HG02973 (cell line): ENCODE measurements around the gene MPND.
"Not testable (repeated sequence)": the region's sequence is repeated elsewhere in the genome, so short reads cannot be mapped to it uniquely, and the experiment has no call there.

Experiments used
- ATAC-seq: cut with Tn5 transposase; IDR thresholded peaks from one replicate; pipeline ENCODE4 v1.9.1; 2021; ENCODE audit warnings: moderate library complexity; ENCODE audit not compliant: unreplicated experiment

The MPND gene

DNA sequence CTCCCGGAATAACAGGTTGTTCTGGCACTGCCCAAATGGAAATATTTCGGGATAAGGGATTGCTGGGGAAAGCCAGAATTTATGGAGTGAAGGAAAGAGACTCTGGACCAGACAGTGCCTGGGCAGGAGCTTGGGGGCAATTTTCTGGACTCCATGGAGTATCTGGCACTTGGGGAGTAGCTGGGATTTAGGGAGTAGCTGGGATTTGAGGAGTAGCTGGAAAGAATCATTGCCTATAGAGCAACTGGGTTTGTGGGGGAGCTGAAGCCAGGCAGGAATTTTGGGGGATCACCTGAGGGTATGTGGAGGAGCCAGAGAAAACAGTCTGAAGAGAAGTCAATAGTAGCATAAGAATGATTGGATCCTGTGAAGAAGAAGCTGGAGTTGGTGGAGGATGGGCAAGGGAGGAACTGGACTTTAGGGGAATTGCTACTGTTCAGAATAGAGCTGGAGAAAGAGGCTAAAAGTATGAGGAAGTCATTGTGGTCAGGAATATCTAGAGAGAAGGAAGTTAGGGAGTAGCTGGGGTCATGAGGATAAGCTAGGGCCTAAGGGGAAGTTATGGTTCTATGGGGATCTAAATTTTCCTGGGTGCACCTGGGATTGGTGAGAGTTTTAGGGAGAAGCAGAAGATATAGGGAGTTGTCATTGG lies 24.2 kb upstream of the MPND start:
- ATAC-seq, result no peak

DNA sequence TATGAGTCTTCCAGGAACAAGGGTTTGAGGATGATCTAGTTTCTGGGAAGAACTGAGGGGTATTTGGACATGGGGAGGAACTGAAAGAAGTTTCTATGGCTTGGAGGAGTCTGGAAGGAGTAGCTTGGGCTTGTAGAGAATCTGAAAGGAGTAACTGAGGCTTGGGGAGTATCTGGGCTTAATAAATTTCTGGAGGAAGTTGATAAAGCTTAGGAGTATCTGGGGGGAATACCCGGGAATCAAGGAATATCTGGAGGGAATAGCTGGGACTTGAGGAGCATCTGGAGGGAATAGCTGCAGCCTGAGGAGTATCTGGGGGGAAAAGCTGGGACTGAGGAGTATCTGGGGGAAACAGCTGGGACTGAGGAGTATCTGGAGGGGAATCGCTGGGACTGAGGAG lies 22.9 kb upstream of the MPND start:
- ATAC-seq, result no peak

DNA sequence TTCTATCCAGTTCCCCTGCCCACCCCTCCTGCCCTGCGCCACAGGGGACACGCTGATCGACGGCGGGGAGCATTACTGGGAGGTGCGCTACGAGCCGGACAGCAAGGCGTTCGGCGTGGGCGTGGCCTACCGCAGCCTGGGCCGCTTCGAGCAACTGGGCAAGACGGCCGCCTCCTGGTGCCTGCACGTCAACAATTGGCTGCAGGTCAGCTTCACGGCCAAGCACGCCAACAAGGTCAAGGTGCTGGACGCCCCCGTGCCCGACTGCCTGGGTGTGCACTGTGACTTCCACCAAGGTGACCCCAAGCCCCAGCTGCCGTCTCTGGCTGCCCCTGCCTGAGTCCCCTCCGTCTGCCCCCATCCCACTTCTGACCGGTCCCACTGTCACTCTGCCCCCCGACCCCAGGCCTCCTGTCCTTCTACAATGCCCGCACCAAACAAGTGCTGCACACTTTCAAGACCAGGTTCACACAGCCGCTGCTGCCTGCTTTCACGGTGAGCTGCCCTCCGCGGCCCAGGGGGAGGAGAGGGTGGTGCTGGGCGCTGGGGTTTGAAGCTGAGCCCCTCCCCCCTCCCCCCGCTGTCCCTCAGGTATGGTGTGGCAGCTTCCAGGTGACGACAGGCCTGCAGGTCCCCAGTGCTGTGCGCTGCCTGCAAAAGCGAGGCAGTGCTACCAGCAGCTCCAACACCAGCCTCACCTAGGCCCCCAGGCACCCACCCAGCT lies 20.3 kb upstream of the MPND start:
- ATAC-seq, result no peak

DNA sequence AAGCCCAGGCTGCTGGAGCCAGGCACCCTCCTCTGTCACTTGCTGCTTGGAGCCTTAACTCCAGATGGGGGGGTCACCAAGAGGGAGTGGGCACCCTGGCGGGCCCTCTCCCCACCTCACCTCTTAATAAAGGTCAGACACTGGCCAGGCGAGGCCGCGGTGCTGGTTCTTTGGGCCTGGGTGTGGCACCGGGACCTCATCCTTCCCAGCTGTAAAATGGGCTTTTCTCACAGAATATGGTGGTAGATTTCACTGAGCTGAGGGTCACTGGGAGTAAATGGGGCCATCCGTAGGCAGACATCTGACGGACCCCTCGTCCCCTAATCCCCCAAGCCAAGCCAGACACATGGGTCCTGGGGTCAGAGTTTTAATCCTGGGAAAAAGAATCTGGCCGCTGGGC lies 19.7 kb upstream of the MPND start:
- no peak for ATAC-seq

DNA sequence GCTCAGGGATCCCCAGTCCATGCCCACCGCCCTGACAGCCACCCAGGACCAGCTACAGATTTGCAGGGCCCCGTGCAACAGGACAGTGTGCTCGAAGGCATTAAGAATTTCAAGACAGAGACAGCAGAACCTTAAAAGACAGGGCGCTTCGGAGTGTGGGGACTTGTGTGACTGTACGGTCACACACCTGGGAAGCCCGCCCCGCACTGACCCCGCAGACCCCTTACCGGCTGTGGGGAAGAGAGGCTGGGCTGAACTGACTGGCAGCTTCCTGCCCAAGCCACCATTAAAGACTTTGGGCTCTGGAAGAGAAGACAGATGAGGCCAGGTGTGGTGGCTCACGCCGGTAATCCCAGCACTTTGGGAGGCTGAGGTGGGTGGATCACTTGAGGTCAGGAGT lies 19.1 kb upstream of the MPND start:
- no peak for ATAC-seq

DNA sequence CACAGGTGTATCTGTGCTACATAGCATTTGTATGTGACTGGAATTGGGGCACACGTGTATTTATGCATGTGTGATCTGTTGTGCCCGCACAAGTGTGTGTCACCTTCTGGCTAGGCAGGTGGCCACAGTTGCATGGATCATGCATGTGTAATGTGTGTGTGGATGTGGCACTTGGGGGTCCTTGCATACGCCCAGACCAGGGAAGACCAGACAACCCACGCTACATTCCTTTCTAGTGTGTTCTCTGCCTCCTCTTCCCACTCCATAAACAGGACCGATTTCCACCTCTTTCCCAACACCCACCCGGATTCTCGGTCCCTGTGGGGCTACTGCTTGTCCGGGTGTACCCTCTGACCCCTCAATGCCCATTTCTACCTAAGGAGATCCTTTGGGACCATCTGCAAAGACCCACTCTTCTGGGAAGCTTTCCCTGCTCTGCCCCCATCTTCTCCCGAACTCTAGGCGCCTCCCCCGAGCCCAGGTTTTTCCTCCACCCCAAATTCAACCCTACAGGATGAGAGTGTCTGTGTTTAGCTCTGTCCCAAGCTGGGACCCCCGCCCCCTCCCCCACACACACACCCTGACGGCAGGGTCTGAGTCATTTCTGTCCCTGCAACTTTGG lies 17.0 kb upstream of the MPND start:
- no peak for ATAC-seq

DNA sequence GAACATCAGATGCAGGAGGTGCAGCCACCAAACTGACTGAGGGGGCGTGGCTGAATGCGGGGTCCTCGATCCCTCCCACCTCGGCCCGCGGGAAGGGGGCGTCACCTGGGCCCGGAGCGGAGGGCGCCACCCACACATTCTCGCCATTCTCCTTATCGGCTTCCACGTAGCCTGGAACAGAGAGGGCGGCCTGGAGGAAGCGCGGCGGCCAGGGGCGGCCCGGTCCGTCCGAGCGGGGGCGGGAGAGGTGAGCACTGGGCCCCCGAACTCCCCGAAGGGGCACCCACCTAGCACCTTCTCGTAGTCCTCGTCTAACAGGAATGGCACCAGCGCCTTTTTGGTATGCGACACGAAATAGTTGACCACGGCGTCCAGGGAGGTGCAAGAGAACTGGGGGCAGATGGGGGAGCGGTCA lies 16.5 kb upstream of the MPND start:
- ATAC-seq, result no peak

DNA sequence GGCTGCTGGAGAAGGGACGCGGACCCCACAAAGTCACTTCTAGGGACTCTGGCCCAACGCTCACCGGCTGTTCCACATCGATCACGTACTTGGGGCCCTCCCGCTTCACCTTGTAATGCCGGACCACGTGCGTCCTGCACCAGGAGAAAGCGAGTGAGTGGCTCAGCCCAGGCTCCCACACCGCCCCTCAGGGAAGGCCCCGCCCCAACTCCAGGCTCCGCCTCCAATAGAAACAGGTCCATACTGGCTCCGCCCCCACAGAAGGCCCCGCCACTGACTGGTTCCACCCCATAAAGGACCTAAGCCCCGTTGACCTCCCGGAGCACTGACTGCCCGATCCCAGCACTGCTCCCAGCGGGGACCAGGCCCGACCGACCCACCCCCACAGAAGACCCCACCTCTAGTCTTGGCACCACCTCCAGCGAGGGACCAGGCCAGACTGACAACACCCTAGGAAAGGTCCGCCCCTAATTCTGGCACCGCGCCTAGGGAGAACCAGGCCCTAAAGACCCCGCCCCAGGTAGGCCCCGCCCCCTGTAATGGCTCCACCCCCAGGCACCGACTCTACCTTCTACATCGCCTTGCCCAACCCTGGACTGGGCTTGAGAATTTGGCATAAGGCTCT lies 16.0 kb upstream of the MPND start:
- no peak for ATAC-seq

DNA sequence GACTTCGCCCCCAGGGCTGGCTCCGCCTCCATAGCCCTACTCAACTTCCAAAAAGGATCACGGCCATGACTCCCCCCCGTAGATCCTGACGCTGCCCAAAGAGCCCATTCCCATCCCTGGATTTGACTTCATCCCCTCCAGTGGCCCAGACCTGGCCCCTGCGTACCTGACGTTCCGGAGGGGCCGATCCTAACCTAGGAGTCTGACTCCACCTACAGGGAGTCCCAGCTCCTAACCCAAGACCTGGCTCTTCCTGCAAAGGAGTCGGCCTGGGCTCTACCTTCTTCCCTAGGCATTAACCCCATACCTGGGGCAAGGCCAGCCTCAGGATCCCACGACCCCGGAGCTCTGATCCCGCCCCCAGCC lies 15.5 kb upstream of the MPND start:
- no peak for ATAC-seq

DNA sequence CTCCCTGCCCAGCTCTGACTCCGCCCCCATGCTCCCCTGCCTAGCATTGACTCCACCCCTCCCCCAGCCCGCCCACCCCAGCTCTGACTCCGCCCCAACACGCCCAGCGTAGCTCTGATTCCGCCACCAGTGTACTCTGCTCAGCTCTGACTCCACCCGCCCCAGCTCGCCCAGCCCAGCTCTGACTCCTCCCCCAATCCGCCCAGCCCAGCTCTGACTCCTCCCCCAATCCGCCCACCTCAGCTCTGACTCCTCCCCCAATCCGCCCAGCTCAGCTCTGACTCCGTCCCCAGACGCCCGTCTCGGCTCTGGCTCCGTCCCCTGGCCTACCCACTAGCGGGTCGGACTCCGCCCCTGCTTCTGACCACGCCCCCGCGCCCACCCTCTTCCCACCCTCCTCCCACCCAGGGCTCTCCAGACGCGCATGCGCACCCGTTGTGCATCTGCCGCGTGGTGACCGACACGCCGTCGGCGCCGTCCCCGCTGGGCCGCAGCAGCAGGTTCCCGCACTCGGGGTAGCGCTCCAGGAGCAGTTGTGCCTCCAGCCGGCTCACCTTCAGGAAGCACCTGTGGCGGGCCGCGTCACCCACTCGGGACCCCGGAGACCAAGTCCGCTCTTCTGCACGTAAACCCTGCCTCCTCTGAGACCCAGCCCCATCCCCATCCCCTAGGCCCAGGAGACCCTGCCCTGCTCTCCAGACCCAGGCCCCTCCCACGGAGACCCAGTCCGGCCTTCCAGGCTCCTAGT lies 14.9 kb upstream of the MPND start:
- ATAC-seq, result peak; percentile 64

DNA sequence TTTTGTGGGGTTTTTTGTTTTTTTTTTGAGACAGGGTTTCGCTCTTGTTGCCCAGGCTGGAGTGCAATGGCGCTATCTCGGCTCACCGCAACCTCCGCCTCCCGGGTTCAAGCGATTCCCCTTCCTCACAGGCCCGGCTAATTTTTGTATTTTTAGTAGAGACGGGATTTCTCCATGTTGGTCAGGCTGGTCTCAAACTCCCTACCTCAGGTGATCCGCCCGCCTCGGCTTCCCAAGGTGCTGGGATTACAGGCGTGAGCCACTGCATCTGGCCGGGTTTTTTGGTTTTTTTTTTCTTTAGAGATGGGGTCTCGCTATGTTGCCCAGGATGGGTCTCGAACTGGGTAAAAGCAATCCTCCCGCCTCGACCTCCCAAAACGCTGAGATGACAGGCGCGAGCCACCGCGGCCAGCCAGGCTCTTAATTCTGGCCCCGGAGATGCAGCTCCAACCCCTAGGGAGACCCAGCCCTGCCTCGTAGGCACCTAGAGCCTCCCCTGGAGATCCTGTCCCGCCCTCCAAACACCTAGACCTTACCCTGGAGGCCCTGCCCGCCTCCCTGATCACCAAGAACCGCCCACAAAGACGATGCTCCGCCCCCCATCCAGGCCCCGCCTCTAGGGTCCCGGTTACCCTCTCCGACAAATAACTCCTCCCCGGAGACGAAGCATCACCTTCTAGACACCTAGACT lies 14.2 kb upstream of the MPND start:
- not testable (repeated sequence) for ATAC-seq

DNA sequence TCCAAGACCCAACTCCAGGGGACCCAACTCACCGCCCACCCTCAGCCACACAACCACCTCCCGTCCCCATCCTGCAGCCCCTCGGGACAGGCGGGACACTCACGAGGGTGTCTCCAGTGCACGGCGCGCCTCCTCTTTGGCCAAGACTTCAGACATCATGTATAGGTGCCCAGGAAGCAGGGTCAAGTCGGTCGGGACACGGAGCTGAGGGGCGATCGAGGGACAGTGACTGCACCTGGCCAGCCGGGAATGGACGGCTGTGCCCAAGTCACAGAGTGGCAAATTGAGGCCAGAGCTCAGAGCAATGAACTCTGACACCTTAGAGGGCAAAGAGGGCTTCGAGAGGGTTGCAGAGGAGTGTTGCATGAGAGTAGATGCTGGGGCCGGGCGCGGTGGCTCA lies 13.5 kb upstream of the MPND start:
- ATAC-seq, result no peak

DNA sequence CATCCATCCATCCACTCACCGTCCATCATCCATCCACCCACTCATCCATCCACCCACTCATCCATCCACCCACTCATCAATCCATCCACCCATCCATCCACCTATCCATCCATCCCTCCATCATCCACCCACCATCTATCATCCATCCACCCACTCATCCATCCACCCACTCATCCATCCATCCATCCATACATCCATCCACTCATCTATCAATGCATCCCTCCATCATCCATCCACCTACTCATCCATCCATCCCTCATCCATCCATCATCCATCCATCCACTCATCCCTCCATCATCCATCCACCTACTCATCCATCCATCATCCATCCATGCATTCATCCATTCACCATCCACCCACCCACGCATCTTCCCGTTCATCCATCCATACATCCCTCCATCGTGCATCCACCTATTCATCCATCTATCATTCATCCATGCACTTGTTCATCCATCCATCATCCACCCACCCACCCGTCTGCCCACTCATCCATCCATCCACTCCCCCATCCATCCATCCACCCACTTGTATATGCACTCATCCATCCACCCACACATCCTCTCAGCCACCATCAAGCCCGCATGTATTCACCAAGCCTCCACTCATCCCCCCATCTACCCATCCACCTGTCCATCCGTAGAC lies 8.3 kb upstream of the MPND start:
- ATAC-seq, result no peak

DNA sequence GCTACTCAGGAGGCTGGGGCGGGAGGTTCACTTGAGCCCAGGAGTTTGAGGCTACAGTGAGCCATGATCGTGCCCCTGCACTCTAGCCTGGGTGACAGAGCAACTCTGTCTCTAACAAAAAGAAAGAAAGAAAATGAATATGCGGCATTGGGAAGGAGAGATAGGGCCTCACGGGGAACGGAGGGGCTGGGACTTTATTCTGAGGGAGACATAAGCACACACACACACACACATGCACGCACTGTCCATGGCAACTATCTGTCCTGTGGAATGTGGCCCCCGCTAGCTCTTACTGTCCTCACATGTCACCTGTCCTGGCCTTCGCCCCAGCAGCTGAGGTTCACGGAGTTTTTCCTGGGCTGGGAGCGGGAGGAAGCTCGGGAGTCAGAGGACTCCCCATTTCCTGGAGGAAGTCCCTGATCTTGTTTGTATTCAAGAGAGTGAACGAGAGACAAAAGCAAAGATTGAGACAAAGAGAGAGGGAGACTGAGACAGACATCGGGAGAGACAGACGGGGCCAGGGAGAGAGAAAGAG lies 5.4 kb upstream of the MPND start:
- no peak for ATAC-seq

DNA sequence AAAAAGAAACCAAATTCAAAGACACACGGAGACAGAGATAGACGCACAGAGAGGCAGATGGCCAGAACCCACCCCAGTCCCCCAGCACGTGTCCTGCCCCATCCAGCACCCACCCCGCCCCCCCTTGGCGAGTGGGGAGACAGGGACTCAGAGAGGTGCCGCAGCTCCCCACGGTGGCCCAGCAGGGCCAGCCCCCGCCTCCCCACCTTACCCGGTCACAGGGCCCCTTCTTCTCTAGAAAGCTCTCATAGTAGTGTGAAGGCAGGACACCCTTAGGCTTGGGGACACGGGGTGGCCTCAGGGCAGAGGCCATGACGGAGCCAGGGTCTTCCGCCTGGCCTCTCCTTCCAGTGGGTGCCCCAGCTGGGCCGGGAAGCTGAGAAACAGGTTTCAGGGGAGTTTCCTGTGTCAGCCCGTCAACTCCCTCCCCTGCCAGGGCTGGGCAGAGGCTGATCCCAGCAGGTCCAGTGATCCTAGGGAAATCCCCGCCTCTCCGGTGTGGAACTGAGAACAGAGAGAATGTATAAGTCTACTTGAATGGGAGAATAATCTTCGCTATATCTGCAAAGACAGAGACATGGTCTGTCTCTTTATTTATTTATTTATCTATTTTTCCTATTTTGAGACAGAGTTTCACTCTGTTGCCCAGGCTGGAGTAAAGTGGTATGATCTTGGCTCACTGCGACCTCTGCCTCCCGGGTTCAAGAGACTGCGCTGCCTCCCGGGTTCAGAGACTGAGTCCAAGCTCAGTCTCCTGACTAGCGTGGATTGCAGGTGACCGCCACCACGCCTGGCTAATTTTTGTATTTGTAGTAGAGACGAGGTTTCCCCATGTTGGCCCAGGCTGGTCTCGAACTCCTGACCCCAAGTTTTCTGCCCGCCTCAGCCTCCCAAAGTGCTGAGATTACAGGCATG lies 4.7 kb upstream of the MPND start, which contains the start of gene STAP2:
STAP2 (minus strand) TSS at position 387 of the 915 bp plus-strand sequence; CDS start at position 313, 74 bp downstream.
- ATAC-seq, result no peak

DNA sequence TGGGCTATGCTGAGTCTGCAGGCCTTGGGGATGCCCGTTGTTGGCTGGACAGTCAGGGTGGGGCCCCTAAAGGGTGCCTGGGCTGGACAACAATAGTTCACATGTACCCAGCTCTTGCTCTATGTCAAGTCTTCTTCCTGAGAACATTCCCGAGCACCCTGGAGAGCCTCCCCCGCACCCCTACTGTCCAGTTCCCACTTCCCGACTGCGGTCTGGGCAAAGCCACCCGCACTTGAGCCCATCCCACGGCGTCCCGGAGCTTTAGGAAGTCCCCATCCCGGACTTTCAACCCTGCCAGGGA lies 1.1 kb upstream of the MPND start:
- ATAC-seq, result no peak

DNA sequence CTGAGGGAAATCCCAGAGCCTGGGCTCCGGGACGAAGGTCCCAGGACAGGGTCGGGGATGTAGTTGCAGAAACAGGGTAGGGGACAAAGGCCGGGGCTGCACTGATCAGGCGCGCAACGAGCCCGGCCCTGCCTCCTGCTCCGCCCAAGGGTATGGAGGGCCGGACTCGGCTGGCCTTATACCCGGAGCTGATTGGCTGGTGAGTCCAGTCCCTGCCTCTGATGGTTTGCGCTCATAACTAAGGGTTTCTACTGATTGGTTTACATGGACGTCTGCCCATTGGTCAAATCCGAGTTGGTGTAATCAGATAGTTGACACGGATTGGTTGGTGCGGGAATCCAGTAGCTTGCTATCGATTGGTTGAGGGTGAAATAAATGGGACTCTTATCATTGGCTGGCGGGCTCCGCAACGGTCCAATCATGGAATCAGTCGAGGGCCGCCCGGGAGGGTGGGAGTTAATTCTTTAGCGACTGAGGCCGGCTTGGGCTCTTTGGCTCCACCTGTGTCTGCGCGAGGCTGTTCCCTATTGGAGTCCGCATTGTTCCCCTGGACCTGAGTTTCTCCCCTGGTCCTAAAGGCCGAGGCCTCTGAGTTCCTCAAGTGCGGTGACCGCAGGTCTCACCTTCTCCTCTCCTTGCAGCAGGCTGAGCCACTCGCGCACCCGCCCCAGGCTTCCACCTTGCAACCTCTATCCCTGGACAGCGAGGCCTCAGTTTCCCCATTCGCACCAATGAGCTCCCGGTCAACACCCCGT lies 570 bp upstream of the MPND start:
- peak; percentile 82 for ATAC-seq

DNA sequence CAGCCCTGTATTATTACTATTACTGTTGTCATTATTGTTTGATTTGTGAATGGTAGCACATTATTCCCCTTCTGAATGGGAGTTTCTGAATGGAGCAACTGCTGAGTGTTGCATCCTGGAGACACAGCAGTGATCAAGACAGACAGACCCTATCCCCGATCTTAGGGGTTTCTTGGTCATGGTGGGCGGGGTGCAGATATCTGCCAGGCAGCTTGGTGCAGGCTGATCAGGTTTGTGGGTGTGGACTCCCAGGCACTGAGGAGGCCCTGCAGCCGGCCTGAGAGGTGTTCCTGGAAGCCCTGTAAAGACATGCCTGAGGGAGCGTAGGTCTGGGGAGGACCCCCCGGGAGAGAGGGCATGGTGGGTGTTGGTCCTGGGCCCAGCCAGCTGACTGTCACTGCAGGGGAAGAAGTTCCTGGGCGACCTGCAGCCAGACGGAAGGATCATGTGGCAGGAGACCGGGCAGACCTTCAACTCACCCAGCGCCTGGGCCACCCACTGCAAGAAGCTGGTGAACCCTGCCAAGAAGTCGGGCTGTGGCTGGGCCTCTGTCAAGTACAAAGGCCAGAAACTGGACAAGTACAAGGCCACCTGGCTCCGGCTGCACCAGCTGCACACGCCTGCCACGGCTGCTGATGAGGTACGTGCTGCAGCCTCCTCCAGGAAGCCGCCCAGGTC lies 2.1 kb downstream of the MPND start:
- ATAC-seq, result no peak
